Endometrial microvascular endothelial cells (primary cell): ENCODE results near the gene ARID3B. TPM values are rescaled to one million over a fixed set of nuclear protein-coding genes. Genes with fewer than 3 reads are reported as not detected.

Experiments
- in situ Hi-C: cut with HindIII; loops from 2 replicates; pipeline ENCODE4 v1.10.0; 2017; ENCODE audit warnings: low sequenced_read_pairs, low pct_unique_long_range_greater_than_20kb; ENCODE audit errors: inconsistent ontology term
- total RNA-seq: library from RNA; depleted of rRNA; stranded (reverse); fragments of >200 nt; gene quantifications from one replicate; pipeline ENCODE4 v1.2.3, GENCODE V29; 2015; ENCODE audit errors: inconsistent ontology term

Gene ARID3B
- total RNA-seq, 1 donor from 2014 or later, result 3.6 TPM

DNA sequence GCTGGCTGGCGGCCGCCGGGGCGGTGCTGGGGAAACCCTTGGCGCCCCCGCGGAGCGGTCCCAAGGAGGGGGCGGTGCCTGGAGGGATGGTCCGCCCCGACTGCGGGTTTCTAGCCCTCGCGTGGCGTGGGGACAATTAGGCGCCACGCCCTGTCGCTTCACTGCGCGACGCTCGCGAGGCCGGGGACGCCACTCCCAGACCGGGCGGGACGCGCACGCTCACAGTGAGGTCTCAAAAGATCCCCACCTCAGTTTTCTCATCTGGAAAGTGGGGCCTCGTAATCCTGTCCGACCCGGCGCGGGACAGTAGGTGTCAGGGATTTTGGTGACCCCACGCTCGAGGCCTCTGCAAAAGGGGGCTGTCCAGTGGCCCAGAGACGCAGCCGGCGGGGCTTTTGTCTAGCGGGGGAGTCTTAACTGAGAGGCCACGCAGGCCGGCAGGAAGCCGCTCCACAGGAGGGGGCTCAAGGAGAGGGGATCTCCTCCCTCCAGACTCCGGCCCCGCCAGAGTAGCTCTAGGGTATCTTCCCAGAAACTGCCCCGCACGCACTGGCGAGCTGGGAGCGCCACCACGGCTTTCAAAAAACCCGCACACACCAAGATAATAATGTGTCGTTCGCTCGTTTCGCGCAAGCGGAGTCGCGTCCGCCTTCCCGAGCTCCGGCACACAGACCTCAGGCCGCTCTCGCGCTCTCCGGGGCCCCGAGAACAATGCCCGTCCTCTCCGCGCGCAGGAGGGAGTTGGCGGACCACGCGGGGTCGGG, 73.9 kb downstream of the ARID3B start:
- in situ Hi-C loops, result no loop called here

DNA sequence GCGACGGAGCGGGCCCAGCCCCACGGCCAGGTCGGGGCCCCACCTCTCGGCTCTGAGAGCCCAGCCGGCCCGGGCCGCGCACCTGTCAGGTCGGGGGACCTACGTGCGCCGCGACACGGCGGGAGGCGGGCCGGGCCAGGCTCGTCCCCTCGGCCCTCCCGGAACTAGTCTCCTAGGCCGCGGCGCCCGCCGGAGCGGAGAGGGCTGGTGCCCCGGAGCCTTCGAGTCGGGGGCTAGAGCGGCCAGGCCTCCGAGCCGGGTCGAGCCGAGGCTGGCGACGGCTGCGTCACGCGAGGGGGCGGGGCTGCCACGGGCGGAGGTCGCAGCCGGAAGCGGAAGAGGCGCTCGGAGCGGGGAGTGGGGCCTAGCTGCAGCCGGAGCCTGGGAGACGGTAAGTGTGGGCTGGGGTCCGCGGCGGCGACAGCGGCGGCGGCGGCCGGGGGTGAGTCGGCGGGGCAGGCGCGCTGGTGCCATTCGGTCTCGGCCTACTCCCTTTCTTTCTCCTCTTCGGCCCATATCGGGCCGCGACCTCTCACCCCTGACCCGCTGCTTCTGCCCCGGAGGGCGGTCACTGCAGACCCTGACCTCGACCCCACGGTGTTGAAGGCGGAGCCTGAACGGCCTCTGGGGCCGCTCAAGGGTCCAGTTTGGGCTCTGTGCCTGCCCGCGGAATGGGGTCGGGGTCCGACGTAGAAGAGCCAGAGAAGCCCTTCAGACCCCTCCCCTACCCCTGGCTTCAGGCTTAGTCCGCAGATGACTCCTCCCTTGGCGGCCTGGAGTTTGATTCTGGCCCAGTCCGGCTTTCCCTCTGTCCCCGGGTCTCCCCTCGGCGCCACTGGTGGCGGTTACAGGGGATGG, 74.7 kb downstream of the ARID3B start, which contains the start of gene CLK3:
Gene CLK3 (plus strand): TSS at position 329 of the 858 bp plus-strand sequence. CDS start 3,361 bp downstream, outside the sequence.
- in situ Hi-C loops, result no loop called here

DNA sequence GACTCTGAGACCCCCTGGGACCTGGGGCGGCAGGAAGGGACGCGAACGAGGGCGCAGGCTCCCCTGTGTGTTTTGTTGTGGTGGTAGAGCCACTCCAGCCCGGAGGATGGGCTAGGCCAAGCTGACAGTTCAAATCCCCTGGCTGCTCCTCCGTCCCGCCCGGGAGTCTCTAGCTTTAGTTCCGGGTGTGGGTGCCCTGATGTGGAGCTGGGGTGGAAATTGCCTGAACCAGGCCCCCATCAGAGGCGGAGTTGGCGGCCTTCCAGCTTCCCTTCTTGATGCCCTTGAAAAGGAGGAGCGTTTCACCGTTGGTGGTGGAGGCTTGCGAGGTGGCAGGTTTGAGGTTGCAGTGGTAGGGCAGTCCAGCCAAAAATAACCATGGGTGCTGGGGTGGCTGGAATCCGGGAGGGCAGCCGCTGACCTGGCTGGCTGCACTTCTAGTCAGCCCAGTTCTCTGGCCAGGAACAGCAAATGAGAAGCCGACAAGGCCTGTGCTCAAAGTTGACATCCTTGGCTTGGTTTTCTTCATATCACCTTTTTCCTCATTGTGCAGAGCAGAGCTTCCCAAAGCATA, 75.4 kb downstream of the ARID3B start:
- in situ Hi-C loops, result no loop called here

- in situ Hi-C loops, result no loop called here
Measured at GRCh38 chr15:74616996-74617395, 76.0 kb downstream of the ARID3B start.

- in situ Hi-C loops, result no loop called here
Measured at GRCh38 chr15:74618841-74619596, 78.0 kb downstream of the ARID3B start.

DNA sequence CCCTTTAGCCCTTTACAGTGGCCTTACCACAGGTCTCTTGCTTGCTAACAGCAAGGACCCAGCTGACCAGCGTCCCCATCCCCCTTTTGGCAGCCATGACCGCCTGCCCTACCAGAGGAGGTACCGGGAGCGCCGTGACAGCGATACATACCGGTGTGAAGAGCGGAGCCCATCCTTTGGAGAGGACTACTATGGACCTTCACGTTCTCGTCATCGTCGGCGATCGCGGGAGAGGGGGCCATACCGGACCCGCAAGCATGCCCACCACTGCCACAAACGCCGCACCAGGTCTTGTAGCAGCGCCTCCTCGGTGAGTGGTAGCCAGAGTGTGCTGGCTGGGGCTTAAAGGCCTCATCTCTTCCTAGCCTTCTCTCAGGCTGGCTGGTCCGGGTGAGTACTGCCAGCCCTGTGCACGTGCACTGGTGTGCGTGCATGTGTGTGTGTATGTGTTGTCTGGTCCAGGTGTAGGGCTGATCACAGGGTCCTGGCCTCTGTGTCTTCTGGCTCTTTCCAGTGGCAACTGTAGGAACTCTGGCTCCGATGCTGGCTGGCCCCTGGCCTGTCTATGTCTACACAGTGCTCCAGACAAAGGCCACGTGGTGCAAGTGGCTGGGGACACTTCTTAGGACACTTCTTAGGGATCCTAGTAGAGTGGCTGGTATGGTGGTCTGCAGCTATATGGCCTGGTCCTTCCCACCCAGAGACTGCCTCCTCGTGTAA, 79.1 kb downstream of the ARID3B start:
- in situ Hi-C loops, result no loop called here

DNA sequence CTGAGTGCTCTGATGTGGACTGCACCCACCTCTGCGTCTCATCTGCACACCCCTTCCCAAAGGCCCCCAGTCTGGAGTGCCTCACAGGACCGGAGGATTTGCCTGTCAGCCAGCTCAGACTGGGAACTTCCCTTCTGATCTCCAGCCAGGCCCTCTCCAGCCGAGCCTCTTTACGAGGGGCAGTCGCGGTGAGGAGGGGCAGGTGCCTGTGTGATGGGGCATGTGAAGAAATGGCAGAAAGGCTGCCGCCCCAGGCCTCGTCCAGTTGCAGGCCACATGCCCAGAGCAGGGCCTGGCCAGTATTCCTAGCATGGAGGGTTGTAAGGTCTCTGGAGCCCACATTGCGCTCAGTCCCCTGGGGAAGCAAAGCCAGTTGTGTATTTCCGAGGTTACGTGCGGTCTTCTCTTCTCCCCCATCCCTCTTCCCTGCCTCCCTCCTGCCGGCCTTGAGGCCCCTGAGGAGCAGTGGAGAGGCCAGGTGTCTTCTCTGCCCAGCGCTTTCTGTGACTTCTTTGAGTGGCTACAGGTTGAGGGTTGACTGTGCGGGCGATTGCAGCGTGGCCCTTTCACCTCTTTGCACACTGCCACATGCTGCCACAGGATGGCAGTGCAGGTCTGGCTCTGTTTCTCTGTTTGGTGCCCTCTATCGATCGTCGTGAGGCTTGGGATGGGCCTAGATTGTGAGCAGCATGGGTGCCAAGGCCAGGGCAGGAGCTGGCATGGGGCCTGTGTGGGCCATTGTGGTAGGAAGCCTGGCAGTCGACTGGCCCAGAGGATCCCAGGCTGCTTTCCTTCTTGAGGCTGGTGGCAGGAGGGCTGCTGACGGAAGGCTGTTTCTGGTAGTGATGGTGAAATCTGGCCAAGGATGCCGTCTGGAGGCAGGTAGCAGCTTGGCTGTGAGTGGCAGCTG, 79.9 kb downstream of the ARID3B start:
- in situ Hi-C loops, result no loop called here

DNA sequence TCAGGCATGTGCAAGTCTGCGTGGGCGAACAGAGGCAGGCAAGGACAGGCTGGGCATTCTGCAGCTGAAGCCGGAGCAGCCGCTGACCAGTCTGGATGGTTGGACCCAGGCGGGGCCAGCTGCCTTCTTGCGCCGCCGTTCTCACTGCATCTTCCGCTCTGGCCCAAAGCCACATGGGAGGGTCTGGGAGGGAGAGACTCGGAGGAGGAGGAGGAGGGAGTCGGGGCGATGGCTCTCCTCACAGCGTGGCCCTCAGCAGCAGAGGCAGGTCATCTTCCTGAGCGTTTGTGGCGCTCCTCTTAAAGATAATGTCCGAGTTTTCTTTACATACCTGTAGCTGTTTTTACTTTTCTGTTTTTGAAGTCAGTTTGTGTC, 80.5 kb downstream of the ARID3B start:
- in situ Hi-C loops, result no loop called here

DNA sequence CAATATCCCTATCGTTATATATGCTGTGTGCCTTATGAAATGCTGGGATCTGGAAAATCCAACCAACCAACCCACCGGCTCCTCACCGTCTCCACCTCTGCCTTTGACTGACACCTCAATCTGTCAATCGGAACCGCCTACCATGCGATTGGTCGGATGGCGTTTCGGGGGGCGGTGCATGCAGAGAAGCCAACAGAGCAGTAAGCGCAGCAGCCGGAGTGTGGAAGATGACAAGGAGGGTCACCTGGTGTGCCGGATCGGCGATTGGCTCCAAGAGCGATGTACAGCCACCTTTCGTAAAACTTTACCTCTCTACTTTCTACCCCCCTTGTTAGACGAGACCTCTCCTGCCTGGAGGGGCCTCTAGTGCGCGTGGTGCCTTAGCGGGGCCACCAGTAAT, 80.9 kb downstream of the ARID3B start:
- in situ Hi-C loops, result no loop called here

GRCh38 chr15:74622758-74623157, 81.7 kb downstream of the ARID3B start:
- in situ Hi-C loops, result no loop called here

DNA sequence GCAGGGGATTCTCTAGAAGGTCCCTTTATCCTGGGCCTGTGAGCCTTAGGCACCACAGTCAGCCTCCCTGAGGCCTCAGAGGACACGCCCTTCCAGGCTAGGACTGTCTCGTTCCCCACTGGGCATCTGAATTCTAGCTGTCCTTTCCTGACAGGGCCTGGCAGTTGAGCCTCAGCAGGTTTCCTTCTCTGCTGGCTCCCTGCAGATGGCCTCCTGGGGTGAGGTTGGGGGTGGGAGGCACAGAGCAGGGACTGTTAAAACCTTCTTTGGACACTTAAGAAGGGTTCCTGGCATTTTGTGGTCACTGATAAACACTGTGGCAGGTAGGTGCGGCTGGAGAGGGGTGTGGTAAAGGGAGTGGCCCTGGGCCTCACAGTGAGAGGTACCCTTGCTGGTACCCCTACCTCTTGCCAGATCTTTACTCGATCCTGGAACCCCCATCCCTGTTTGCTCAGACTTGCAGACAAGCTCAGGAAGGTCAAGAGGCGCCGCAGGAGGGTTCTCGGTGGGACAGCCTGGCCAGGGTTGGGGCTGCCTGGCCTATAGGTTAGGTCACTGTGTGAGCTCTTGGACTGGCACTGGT, 83.1 kb downstream of the ARID3B start:
- in situ Hi-C loops, result no loop called here

- in situ Hi-C loops, result no loop called here
Measured at GRCh38 chr15:74625693-74626092, 84.7 kb downstream of the ARID3B start.

DNA sequence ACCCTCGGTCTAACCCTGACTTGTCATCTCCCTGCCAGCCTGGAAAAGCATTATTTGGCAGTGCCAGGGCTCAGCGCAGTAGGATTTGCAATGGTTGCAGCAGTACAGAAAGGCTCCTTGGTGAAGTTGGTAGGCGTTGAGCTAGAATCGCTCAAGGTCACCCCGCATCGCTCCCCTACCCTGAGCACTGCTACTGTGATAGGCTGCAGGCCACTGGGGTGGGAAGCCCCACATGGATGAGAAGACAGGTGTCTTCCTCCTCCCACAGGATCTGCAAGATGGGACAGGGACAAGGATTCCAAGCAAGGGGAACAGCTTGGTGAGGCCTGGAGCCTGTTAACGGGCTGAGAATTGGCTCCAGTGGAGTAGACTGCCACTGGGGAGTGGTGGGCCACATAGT, 85.3 kb downstream of the ARID3B start:
- in situ Hi-C loops, result no loop called here

- in situ Hi-C loops, result no loop called here
Measured at GRCh38 chr15:74626752-74627692, 86.0 kb downstream of the ARID3B start.

DNA sequence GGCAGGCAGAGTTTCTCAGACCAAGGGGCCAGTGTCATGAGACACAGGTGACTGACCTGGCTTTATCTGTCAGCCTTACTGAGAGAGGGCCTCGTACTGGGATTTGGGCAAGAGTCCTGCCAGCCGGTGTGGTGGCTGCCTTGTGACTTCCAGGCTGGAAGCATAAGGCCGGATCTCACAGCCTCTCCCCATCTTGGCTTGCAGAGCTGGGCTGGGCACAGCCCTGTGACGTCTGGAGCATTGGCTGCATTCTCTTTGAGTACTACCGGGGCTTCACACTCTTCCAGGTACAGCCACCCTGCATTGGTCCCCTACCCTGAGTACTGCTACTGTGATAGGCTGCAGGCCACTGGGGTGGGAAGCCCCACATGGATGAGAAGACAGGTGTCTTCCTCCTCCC, 86.7 kb downstream of the ARID3B start:
- in situ Hi-C loops, result no loop called here

GRCh38 chr15:74628199-74628598, 87.2 kb downstream of the ARID3B start:
- in situ Hi-C loops, result no loop called here
